GM12878 (cell line): ENCODE measurements around the gene CHCHD6. TPM values are rescaled to one million over a fixed set of nuclear protein-coding genes. Genes with fewer than 3 reads are reported as not detected.

Source experiments
- ATAC-seq: fragments of 200-7000 bp; cut with Tn5 transposase; 3 replicates; pipeline ENCODE4 v1.9.1; 2020; ENCODE audit warnings: mild to moderate bottlenecking, moderate library complexity
- BruUV-seq: library from RNA; stranded (reverse); fragments of 400-500 nt; replicated peaks from 2 replicates; lab custom pipeline; 2021; lab: Mats Ljungman, UMichigan
- CTCF ChIA-PET: fragments of 300-600 bp; sonication (Branson Sonifier 250); formaldehyde crosslinking; extraction: SDS; loops from one replicate; lab custom pipeline; 2021; ENCODE audit warnings: inconsistent platforms; lab: Yijun Ruan, JAX
- POLR2A ChIA-PET: fragments of 350-600 bp; formaldehyde crosslinking; extraction: SDS; loops from one replicate; lab custom pipeline; 2021; ENCODE audit warnings: inconsistent platforms; lab: Charles Lee
- RAD21 ChIA-PET: fragments of 300-600 bp; sonication (Branson Sonifier 250); formaldehyde crosslinking; loops from one replicate; lab custom pipeline; 2023; ENCODE audit warnings: antibody characterized with exemption; ENCODE audit not compliant: unreplicated experiment; lab: Charles Lee
- SMC1A ChIA-PET: fragments of 300-600 bp; sonication (Branson Sonifier 250); formaldehyde crosslinking; loops from one replicate; lab custom pipeline; 2023; ENCODE audit not compliant: unreplicated experiment, uncharacterized antibody; lab: Charles Lee
- DNase-seq: peaks from one replicate; pipeline ENCODE4 v3.0.0-alpha.2; 2011; ENCODE audit warnings: low read depth, low spot score
- FAIRE-seq: peaks from 3 replicates; lab custom pipeline; 2011; peaks lifted over from hg19 to GRCh38; lab: Jason Lieb, UNC
- H2AFZ ChIP-seq: 2 replicates; pipeline ENCODE4 v1.6.0; 2011; ENCODE audit warnings: low read depth, low read length, control low read depth; ENCODE audit not compliant: control insufficient read depth
- H3K27ac ChIP-seq: 2 replicates; pipeline ENCODE4 v1.5.1; 2011; ENCODE audit warnings: control low read depth; ENCODE audit not compliant: control insufficient read depth, insufficient read depth
- H3K27me3 ChIP-seq, 2 experiments: replicated peaks in 1 of 2; 2 replicates each; pipeline versions ENCODE4 v1.6.0 to v1.6.1; 2011; ENCODE audit warnings: low read length in 1 of 2; ENCODE audit not compliant: control insufficient read depth in 2 of 2, insufficient read depth in 2 of 2
- H3K36me3 ChIP-seq, 2 experiments: 2 replicates each; pipeline ENCODE4 v1.5.1; 2011; ENCODE audit warnings: low read length in 1 of 2; ENCODE audit not compliant: control insufficient read depth in 2 of 2, insufficient read depth in 2 of 2
- H3K4me1 ChIP-seq: 2 replicates; pipeline ENCODE4 v1.6.1; 2011; ENCODE audit warnings: mild to moderate bottlenecking, low read length, moderate library complexity, mixed read lengths; ENCODE audit not compliant: control insufficient read depth, insufficient read depth
- H3K4me2 ChIP-seq: 2 replicates; pipeline ENCODE4 v1.6.0; 2011; ENCODE audit warnings: control low read depth; ENCODE audit not compliant: control insufficient read depth, insufficient read depth
- H3K4me3 ChIP-seq: fragments of 200-600 bp; sonication (generic); 2 replicates; pipeline ENCODE4 v1.5.1; 2016
- H3K79me2 ChIP-seq: 2 replicates; pipeline ENCODE4 v1.6.0; 2011; ENCODE audit warnings: low read length; ENCODE audit not compliant: control insufficient read depth, insufficient read depth
- H3K9ac ChIP-seq: 2 replicates; pipeline ENCODE4 v1.8.0; 2011; ENCODE audit warnings: low read length, control low read depth, mixed read lengths; ENCODE audit not compliant: control insufficient read depth, insufficient read depth
- H3K9me3 ChIP-seq: replicated peaks from 3 replicates; pipeline ENCODE4 v1.5.1; 2011; ENCODE audit warnings: mild to moderate bottlenecking, low read length; ENCODE audit not compliant: control insufficient read depth, insufficient read depth
- H4K20me1 ChIP-seq: 2 replicates; pipeline ENCODE4 v1.6.0; 2011; ENCODE audit not compliant: control insufficient read depth, insufficient read depth
- CHD4 ChIP-seq: fragments of 200-600 bp; sonication (generic); IDR thresholded peaks from 2 replicates; pipeline ENCODE4 v1.6.1; 2016; ENCODE audit warnings: mild to moderate bottlenecking
- CREB1 ChIP-seq: IDR thresholded peaks from 2 replicates; pipeline ENCODE4 v1.6.1; 2012; ENCODE audit warnings: low read depth, mild to moderate bottlenecking, inconsistent platforms
- ZBTB4 ChIP-seq: fragments of 450-650 bp; formaldehyde crosslinking; IDR thresholded peaks from 2 replicates; pipeline ENCODE4 v1.4.0; 2022; ENCODE audit warnings: mild to moderate bottlenecking, moderate library complexity
- ZNF384 ChIP-seq: IDR thresholded peaks from 2 replicates; pipeline ENCODE4 v1.6.1; 2012; ENCODE audit warnings: low read depth, mild to moderate bottlenecking, low read length, improper control_type of control experiment, borderline replicate concordance
- WGBS: methylation state at CpG from one replicate; pipeline ENCODE4 v1.1.6; 2016; ENCODE audit warnings: low lambda C conversion rate; ENCODE audit not compliant: insufficient replicate concordance, insufficient coverage; ENCODE audit errors: missing lambda C conversion rate; 5-methylcytosine and 5-hydroxymethylcytosine counted together
- in situ Hi-C: fragments of 300-500 bp; cut with MboI; formaldehyde crosslinking; loops from 9 replicates; pipeline ENCODE4 v1.14.3; 2018; ENCODE audit warnings: mixed read lengths
- intact Hi-C: fragments of 100-400 bp; cut with micrococcal nuclease; formaldehyde crosslinking; loops from one replicate; pipeline ENCODE4 v1.14.2; 2022; ENCODE audit not compliant: unreplicated experiment
- polyA plus RNA-seq, 11 experiments: library from polyadenylated mRNA; depleted of rRNA in 4 of 11; unstranded in 6 of 11; stranded (reverse) in 5 of 11; fragments of >200 nt; fragmentation: Nextera tagmentation in 4 of 11; fragmentation: Illumina TruSeq in 1 of 11; extraction: Ambion mirVana in 4 of 11; extraction: Trizol in 1 of 11; gene quantifications; 1 replicate in 1 of 11; 2 replicates in 10 of 11; pipeline versions ENCODE4 v1.2.1 to v1.2.3, GENCODE V29; 2011 to 2016; ENCODE audit warnings: inconsistent platforms in 2 of 11, missing spikeins in 2 of 11, low read depth in 1 of 11
- total RNA-seq, 4 experiments: library from RNA; depleted of rRNA in 3 of 4; stranded (reverse); fragments of >200 nt in 3 of 4; fragmentation: Illumina TruSeq in 1 of 4; extraction: Trizol in 1 of 4; gene quantifications; 2 replicates each; pipeline versions ENCODE4 v1.2.1 to v1.2.3, GENCODE V29; 2013 to 2021
- TF ChIP-seq, protein P1 (sequence below): fragments of 450-650 bp; IDR thresholded peaks from 2 replicates; pipeline ENCODE4 v1.6.1; 2018; ENCODE audit warnings: mild to moderate bottlenecking, low read depth, moderate library complexity; ENCODE audit not compliant: partially characterized antibody
- TF ChIP-seq, protein P2 (sequence below): IDR thresholded peaks from 2 replicates; pipeline ENCODE4 v1.6.1; 2012; ENCODE audit warnings: improper control_type of control experiment, low read depth, low read length; ENCODE audit not compliant: insufficient replicate concordance
- TF ChIP-seq, protein P3 (sequence below): fragments of 450-650 bp; IDR thresholded peaks from 2 replicates; pipeline ENCODE4 v1.6.1; 2017; ENCODE audit warnings: mild to moderate bottlenecking, moderate library complexity

Gene CHCHD6
- total and polyA plus RNA-seq, 10 of the 15 experiments (the other 5 are each of a cell fraction or from before 2014, with no cell fraction given), result 2.7 to 16.7 (median 12.3) TPM

DNA sequence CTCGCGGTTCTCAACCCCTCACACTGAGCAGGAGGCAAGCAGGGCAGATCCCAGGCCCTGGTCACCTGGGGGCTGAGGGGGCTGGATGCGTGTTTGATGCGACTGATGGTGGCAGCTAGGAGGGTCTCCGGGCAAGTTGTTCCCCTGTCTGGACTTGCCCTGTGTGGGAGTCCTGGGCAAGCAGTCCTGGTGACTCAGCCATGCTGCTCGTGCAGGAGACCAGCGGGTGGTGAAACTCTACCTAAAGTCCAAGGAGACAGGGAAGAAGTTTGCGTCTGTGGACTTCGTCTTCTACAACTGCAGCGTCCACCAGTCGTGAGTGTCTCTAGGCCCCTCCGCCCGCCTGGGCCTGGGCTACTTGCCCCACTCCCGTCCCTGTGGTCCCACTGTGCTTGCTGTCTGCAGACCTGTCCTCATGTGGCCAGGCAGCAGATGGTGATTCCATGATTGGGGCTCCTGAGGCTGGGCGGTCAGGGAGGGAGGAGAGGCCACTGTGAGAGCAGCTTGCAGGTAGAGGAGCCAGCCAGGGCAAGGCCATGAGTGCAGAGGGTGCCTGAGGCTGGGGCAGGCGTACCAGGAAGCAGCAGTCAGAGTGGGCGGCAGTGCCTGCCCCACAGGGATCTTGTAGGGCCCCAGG is 301.9 kb downstream of the CHCHD6 start:
- SMC1A ChIA-PET, result no interaction called here
- DNase-seq, result no peak
- peaks cover 0 to 10% of the 10 kb centered on the region in 2 experiments; a peak in 2 of 4 replicates for H3K36me3 ChIP-seq
- no peaks in the 10 kb centered on the region for H4K20me1 ChIP-seq
- H3K79me2 ChIP-seq, result no peaks in the 10 kb centered on the region
- RAD21 ChIA-PET, result no interaction called here
- no peak overlapping the region for H3K4me3 ChIP-seq
- WGBS, result 84% methylated on average over 17 of the region's 17 CpGs
- BruUV-seq, result no TSS peak
- in situ Hi-C loops, result no loop called here
- no peak for ATAC-seq
- no peak for FAIRE-seq
- POLR2A ChIA-PET, result no interaction called here
- H3K9ac ChIP-seq, result no peak overlapping the region
- no peaks in the 10 kb centered on the region for H3K9me3 ChIP-seq
- H3K27me3 ChIP-seq, result no peaks in the 10 kb centered on the region
- H3K4me2 ChIP-seq, result no peak overlapping the region
- H3K4me1 ChIP-seq, result peaks cover 7% of the 10 kb centered on the region
- H3K27ac ChIP-seq, result no peak overlapping the region
- intact Hi-C loops, result no loop called here
- H2AFZ ChIP-seq, result no peak overlapping the region
- CTCF ChIA-PET, result no interaction called here
- TF ChIP-seq ZNF384, result no peak
- TF ChIP-seq, protein P1, sequence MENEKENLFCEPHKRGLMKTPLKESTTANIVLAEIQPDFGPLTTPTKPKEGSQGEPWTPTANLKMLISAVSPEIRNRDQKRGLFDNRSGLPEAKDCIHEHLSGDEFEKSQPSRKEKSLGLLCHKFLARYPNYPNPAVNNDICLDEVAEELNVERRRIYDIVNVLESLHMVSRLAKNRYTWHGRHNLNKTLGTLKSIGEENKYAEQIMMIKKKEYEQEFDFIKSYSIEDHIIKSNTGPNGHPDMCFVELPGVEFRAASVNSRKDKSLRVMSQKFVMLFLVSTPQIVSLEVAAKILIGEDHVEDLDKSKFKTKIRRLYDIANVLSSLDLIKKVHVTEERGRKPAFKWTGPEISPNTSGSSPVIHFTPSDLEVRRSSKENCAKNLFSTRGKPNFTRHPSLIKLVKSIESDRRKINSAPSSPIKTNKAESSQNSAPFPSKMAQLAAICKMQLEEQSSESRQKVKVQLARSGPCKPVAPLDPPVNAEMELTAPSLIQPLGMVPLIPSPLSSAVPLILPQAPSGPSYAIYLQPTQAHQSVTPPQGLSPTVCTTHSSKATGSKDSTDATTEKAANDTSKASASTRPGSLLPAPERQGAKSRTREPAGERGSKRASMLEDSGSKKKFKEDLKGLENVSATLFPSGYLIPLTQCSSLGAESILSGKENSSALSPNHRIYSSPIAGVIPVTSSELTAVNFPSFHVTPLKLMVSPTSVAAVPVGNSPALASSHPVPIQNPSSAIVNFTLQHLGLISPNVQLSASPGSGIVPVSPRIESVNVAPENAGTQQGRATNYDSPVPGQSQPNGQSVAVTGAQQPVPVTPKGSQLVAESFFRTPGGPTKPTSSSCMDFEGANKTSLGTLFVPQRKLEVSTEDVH, result no peak
- TF ChIP-seq, protein P2, sequence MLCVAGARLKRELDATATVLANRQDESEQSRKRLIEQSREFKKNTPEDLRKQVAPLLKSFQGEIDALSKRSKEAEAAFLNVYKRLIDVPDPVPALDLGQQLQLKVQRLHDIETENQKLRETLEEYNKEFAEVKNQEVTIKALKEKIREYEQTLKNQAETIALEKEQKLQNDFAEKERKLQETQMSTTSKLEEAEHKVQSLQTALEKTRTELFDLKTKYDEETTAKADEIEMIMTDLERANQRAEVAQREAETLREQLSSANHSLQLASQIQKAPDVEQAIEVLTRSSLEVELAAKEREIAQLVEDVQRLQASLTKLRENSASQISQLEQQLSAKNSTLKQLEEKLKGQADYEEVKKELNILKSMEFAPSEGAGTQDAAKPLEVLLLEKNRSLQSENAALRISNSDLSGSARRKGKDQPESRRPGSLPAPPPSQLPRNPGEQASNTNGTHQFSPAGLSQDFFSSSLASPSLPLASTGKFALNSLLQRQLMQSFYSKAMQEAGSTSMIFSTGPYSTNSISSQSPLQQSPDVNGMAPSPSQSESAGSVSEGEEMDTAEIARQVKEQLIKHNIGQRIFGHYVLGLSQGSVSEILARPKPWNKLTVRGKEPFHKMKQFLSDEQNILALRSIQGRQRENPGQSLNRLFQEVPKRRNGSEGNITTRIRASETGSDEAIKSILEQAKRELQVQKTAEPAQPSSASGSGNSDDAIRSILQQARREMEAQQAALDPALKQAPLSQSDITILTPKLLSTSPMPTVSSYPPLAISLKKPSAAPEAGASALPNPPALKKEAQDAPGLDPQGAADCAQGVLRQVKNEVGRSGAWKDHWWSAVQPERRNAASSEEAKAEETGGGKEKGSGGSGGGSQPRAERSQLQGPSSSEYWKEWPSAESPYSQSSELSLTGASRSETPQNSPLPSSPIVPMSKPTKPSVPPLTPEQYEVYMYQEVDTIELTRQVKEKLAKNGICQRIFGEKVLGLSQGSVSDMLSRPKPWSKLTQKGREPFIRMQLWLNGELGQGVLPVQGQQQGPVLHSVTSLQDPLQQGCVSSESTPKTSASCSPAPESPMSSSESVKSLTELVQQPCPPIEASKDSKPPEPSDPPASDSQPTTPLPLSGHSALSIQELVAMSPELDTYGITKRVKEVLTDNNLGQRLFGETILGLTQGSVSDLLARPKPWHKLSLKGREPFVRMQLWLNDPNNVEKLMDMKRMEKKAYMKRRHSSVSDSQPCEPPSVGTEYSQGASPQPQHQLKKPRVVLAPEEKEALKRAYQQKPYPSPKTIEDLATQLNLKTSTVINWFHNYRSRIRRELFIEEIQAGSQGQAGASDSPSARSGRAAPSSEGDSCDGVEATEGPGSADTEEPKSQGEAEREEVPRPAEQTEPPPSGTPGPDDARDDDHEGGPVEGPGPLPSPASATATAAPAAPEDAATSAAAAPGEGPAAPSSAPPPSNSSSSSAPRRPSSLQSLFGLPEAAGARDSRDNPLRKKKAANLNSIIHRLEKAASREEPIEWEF, result no peak
- no peak for TF ChIP-seq ZBTB4
- TF ChIP-seq, protein P3, sequence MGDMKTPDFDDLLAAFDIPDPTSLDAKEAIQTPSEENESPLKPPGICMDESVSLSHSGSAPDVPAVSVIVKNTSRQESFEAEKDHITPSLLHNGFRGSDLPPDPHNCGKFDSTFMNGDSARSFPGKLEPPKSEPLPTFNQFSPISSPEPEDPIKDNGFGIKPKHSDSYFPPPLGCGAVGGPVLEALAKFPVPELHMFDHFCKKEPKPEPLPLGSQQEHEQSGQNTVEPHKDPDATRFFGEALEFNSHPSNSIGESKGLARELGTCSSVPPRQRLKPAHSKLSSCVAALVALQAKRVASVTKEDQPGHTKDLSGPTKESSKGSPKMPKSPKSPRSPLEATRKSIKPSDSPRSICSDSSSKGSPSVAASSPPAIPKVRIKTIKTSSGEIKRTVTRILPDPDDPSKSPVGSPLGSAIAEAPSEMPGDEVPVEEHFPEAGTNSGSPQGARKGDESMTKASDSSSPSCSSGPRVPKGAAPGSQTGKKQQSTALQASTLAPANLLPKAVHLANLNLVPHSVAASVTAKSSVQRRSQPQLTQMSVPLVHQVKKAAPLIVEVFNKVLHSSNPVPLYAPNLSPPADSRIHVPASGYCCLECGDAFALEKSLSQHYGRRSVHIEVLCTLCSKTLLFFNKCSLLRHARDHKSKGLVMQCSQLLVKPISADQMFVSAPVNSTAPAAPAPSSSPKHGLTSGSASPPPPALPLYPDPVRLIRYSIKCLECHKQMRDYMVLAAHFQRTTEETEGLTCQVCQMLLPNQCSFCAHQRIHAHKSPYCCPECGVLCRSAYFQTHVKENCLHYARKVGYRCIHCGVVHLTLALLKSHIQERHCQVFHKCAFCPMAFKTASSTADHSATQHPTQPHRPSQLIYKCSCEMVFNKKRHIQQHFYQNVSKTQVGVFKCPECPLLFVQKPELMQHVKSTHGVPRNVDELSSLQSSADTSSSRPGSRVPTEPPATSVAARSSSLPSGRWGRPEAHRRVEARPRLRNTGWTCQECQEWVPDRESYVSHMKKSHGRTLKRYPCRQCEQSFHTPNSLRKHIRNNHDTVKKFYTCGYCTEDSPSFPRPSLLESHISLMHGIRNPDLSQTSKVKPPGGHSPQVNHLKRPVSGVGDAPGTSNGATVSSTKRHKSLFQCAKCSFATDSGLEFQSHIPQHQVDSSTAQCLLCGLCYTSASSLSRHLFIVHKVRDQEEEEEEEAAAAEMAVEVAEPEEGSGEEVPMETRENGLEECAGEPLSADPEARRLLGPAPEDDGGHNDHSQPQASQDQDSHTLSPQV, result no peak
- TF ChIP-seq CHD4, result no peak
- no peak for TF ChIP-seq CREB1
